PC-3 (cell line): Measurements from ENCODE around the gene GEN1. TPM values are rescaled to one million over a fixed set of nuclear protein-coding genes. Genes with fewer than 3 reads are reported as not detected.

Source experiments
- ATAC-seq: fragments of 200-7000 bp; cut with Tn5 transposase; 2 replicates; pipeline ENCODE4 v1.9.1; 2020; ENCODE audit warnings: mild to moderate bottlenecking, moderate library complexity
- BruUV-seq: library from RNA; stranded (reverse); fragments of 400-500 nt; replicated peaks from 2 replicates; lab custom pipeline; 2021; lab: Mats Ljungman, UMichigan
- CTCF ChIA-PET: fragments of 300-600 bp; sonication (Branson Sonifier 250); formaldehyde crosslinking; loops from one replicate; lab custom pipeline; 2022; ENCODE audit warnings: antibody characterized with exemption; lab: Charles Lee
- POLR2A ChIA-PET: fragments of 300-600 bp; sonication (Branson Sonifier 250); formaldehyde crosslinking; loops from one replicate; lab custom pipeline; 2022; ENCODE audit warnings: antibody characterized with exemption; ENCODE audit not compliant: unreplicated experiment; lab: Charles Lee
- DNase-seq: peaks from one replicate; pipeline ENCODE4 v3.0.0-alpha.2; 2015
- H2AFZ ChIP-seq: fragments of 300-600 bp; sonication (generic); 2 replicates; pipeline ENCODE4 v1.6.0; 2016; ENCODE audit warnings: antibody characterized with exemption, low read length
- H3F3A ChIP-seq: fragments of 300-600 bp; sonication (generic); one replicate; pipeline ENCODE4 v1.6.0; 2017; ENCODE audit warnings: antibody characterized with exemption, low read length, control low read depth, mild to moderate bottlenecking; ENCODE audit not compliant: unreplicated experiment
- H3K27ac ChIP-seq: fragments of 300-600 bp; sonication (generic); 2 replicates; pipeline ENCODE4 v1.5.1; 2016; ENCODE audit warnings: mild to moderate bottlenecking, low read length
- H3K27me3 ChIP-seq: fragments of 300-600 bp; sonication (generic); 2 replicates; pipeline ENCODE4 v1.6.1; 2016; ENCODE audit warnings: low read length, mixed read lengths
- H3K36me3 ChIP-seq: fragments of 300-600 bp; sonication (generic); 2 replicates; pipeline ENCODE4 v1.6.1; 2016; ENCODE audit warnings: low read depth, mixed run types, low read length, mixed read lengths
- H3K4me1 ChIP-seq: fragments of 300-600 bp; sonication (generic); 2 replicates; pipeline ENCODE4 v1.5.1; 2016; ENCODE audit warnings: low read length; ENCODE audit not compliant: insufficient read depth
- H3K4me2 ChIP-seq: fragments of 300-600 bp; sonication (generic); 2 replicates; pipeline ENCODE4 v1.6.0; 2016; ENCODE audit warnings: low read length
- H3K4me3 ChIP-seq: fragments of 300-600 bp; sonication (generic); 2 replicates; pipeline ENCODE4 v1.5.1; 2016; ENCODE audit warnings: mild to moderate bottlenecking, low read length, mixed read lengths
- H3K79me2 ChIP-seq: fragments of 300-600 bp; sonication (generic); 2 replicates; pipeline ENCODE4 v1.6.1; 2017; ENCODE audit warnings: low read length, mixed read lengths
- H3K9ac ChIP-seq: fragments of 300-600 bp; sonication (generic); 2 replicates; pipeline ENCODE4 v1.6.0; 2016; ENCODE audit warnings: mild to moderate bottlenecking, low read length
- H3K9me2 ChIP-seq: fragments of 300-600 bp; sonication (generic); replicated peaks from 2 replicates; pipeline ENCODE4 v1.6.1; 2016; ENCODE audit warnings: mixed run types, low read length, mixed read lengths
- H3K9me3 ChIP-seq: fragments of 300-600 bp; sonication (generic); 2 replicates; pipeline ENCODE4 v1.6.1; 2016; ENCODE audit warnings: low read length, mixed read lengths
- H4K20me1 ChIP-seq: fragments of 300-600 bp; sonication (generic); 2 replicates; pipeline ENCODE4 v1.6.1; 2016; ENCODE audit warnings: low read length, mixed read lengths
- CTCF ChIP-seq: fragments of 300-600 bp; sonication (generic); conservative IDR thresholded peaks from 2 replicates; pipeline ENCODE4 v1.5.1; 2017; ENCODE audit warnings: antibody characterized with exemption, low read depth, mild to moderate bottlenecking, low read length
- EZH2 ChIP-seq: fragments of 300-600 bp; sonication (generic); IDR thresholded peaks from one replicate; pipeline ENCODE4 v1.6.1; 2017; ENCODE audit warnings: antibody characterized with exemption, mild to moderate bottlenecking, low read length; ENCODE audit not compliant: unreplicated experiment
- EZH2phosphoT487 ChIP-seq: fragments of 300-600 bp; sonication (generic); IDR thresholded peaks from 2 replicates; pipeline ENCODE4 v1.6.1; 2018; ENCODE audit warnings: mild to moderate bottlenecking, antibody characterized with exemption, low read length, borderline replicate concordance
- intact Hi-C: fragments of 100-400 bp; cut with micrococcal nuclease; formaldehyde crosslinking; loops from 2 replicates; pipeline ENCODE4 v1.9.0; 2023
- total RNA-seq: library from RNA; depleted of rRNA; stranded (reverse); fragments of >200 nt; gene quantifications from 2 replicates; pipeline ENCODE4 v1.2.3, GENCODE V29; 2014

Gene GEN1
- total RNA-seq, 1 experiment from 2014 or later = 21.4 TPM

- Histone ChIP-seq H3K4me1 (no peaks in the 10 kb centered on the region), H3F3A (no peaks in the 10 kb centered on the region), H3K4me2 (no peak overlapping the region), H3K9me2 (no peaks in the 10 kb centered on the region), H3K4me3 (no peak overlapping the region), H3K36me3 (no peaks in the 10 kb centered on the region), H2AFZ (no peak overlapping the region), H3K9me3 (no peaks in the 10 kb centered on the region), H3K9ac (no peak overlapping the region), H3K27ac (no peak overlapping the region), H4K20me1 (no peaks in the 10 kb centered on the region), H3K27me3 (peaks cover 31% of the 10 kb centered on the region; the same call in 1 of the 2 replicates), H3K79me2 (no peaks in the 10 kb centered on the region)
- intact Hi-C loops = no loop called here
- TF ChIP-seq EZH2 (no peak), CTCF (no peak), EZH2phosphoT487 (no peak)
- POLR2A ChIA-PET = no interaction called here
- ATAC-seq (no peak), DNase-seq (no peak)
- CTCF ChIA-PET = no interaction called here
- BruUV-seq = no TSS peak
These were observed 37.3 kb downstream of the GEN1 start for GRCh38 chr2:17791121-17791816.

- ATAC-seq (no peak), DNase-seq (no peak)
- Histone ChIP-seq H3K4me2 (no peak overlapping the region), H3K9me3 (no peaks in the 10 kb centered on the region), H3K9ac (no peak overlapping the region), H3K79me2 (no peaks in the 10 kb centered on the region), H3F3A (no peaks in the 10 kb centered on the region), H3K9me2 (no peaks in the 10 kb centered on the region), H3K4me1 (no peaks in the 10 kb centered on the region), H3K4me3 (no peak overlapping the region), H3K27ac (no peak overlapping the region), H2AFZ (no peak overlapping the region), H3K27me3 (peaks cover 34% of the 10 kb centered on the region; the same call in 1 of the 2 replicates), H4K20me1 (no peaks in the 10 kb centered on the region), H3K36me3 (no peaks in the 10 kb centered on the region)
- TF ChIP-seq EZH2 = no peak
- TF ChIP-seq EZH2phosphoT487 = no peak
- no peak for TF ChIP-seq CTCF
- CTCF ChIA-PET = no interaction called here
- POLR2A ChIA-PET = no interaction called here
- no TSS peak for BruUV-seq
- intact Hi-C loops = no loop called here
These were observed 37.8 kb downstream of the GEN1 start for GRCh38 chr2:17791817-17792130.

GRCh38 chr2:17792515-17792914 lies 38.6 kb downstream of the GEN1 start:
- CTCF ChIA-PET = no interaction called here
- Histone ChIP-seq H3K36me3 (no peaks in the 10 kb centered on the region), H3K79me2 (no peaks in the 10 kb centered on the region), H3K27ac (no peak overlapping the region), H2AFZ (no peak overlapping the region), H4K20me1 (no peaks in the 10 kb centered on the region), H3K4me3 (no peak overlapping the region), H3K4me2 (no peak overlapping the region), H3K9me3 (no peaks in the 10 kb centered on the region), H3K27me3 (peaks cover 34% of the 10 kb centered on the region; the same call in 1 of the 2 replicates), H3K4me1 (no peaks in the 10 kb centered on the region), H3F3A (no peaks in the 10 kb centered on the region), H3K9me2 (no peaks in the 10 kb centered on the region), H3K9ac (no peak overlapping the region)
- intact Hi-C loops = no loop called here
- no TSS peak for BruUV-seq
- ATAC-seq (no peak), DNase-seq (no peak)
- POLR2A ChIA-PET = no interaction called here
- no peak for TF ChIP-seq CTCF
- no peak for TF ChIP-seq EZH2phosphoT487
- no peak for TF ChIP-seq EZH2
